WTC11 (cell line): Measurements from ENCODE around the gene UTP3. TPM values are rescaled to one million over a fixed set of nuclear protein-coding genes. Genes with fewer than 3 reads are reported as not detected.
"Not testable (repeated sequence)": the region's sequence is repeated elsewhere in the genome, so short reads cannot be mapped to it uniquely, and the experiment has no call there.

Experiments
- ATAC-seq: fragments of 200-7000 bp; cut with Tn5 transposase; 2 replicates; pipeline ENCODE4 v1.10.0; 2021; ENCODE audit warnings: mild to moderate bottlenecking, moderate library complexity
- CTCF ChIA-PET: fragments of 300-600 bp; sonication (Branson Sonifier 250); formaldehyde crosslinking; loops from one replicate; lab custom pipeline; 2021; ENCODE audit warnings: antibody characterized with exemption; lab: Charles Lee
- POLR2A ChIA-PET: fragments of 350-600 bp; sonication (Branson Sonifier 250); formaldehyde crosslinking; loops from one replicate; lab custom pipeline; 2021; ENCODE audit warnings: antibody characterized with exemption; lab: Charles Lee
- DNase-seq: peaks from one replicate; pipeline ENCODE4 v3.0.0; 2021; ENCODE audit warnings: low spot score
- H3K27ac Mint-ChIP-seq: 2 replicates; pipeline ENCODE4 v1.8.0; 2021; ENCODE audit warnings: mixed read lengths
- H3K27me3 Mint-ChIP-seq: 2 replicates; pipeline ENCODE4 v1.8.0; 2021; ENCODE audit warnings: low read depth, mild to moderate bottlenecking, moderate library complexity, mixed read lengths
- H3K36me3 Mint-ChIP-seq: 2 replicates; pipeline ENCODE4 v1.8.0; 2021; ENCODE audit warnings: mixed read lengths
- H3K4me1 Mint-ChIP-seq: 2 replicates; pipeline ENCODE4 v1.8.0; 2022; ENCODE audit warnings: mixed read lengths
- H3K4me3 Mint-ChIP-seq: 2 replicates; pipeline ENCODE4 v1.8.0; 2021; ENCODE audit warnings: mild to moderate bottlenecking, moderate library complexity, mixed read lengths
- H3K9me3 Mint-ChIP-seq: 2 replicates; pipeline ENCODE4 v1.8.0; 2021; ENCODE audit warnings: mixed read lengths
- JAZF1 ChIP-seq: fragments of 250-450 bp; sonication (Bioruptor Pico); IDR thresholded peaks from 2 replicates; pipeline ENCODE4 v1.9.0; 2021; ENCODE audit warnings: moderate library complexity, mild to moderate bottlenecking, inconsistent platforms
- NFYB ChIP-seq: sonication (generic); formaldehyde crosslinking; conservative IDR thresholded peaks from 2 replicates; pipeline ENCODE4 v1.8.0; 2022; ENCODE audit warnings: low read depth, missing genetic modification reagents
- SMAD3 ChIP-seq: sonication (generic); formaldehyde crosslinking; IDR thresholded peaks from 2 replicates; pipeline ENCODE4 v1.8.0; 2022; ENCODE audit warnings: missing genetic modification reagents, mild to moderate bottlenecking, borderline replicate concordance
- TEAD1 ChIP-seq: sonication (generic); formaldehyde crosslinking; IDR thresholded peaks from 2 replicates; pipeline ENCODE4 v1.8.0; 2022; ENCODE audit warnings: mild to moderate bottlenecking, missing genetic modification reagents
- ZNF121 ChIP-seq: sonication (generic); formaldehyde crosslinking; IDR thresholded peaks from 2 replicates; pipeline ENCODE4 v1.8.0; 2023; ENCODE audit warnings: missing genetic modification reagents
- ZNF396 ChIP-seq: fragments of 250-450 bp; sonication (Bioruptor Pico); IDR thresholded peaks from 2 replicates; pipeline ENCODE4 v1.8.0; 2021; ENCODE audit warnings: mild to moderate bottlenecking, moderate library complexity, borderline replicate concordance
- ZNF416 ChIP-seq: fragments of 250-450 bp; sonication (Bioruptor Pico); IDR thresholded peaks from 2 replicates; pipeline ENCODE4 v1.9.0; 2021; ENCODE audit warnings: mild to moderate bottlenecking, inconsistent platforms
- total RNA-seq: library from RNA; stranded (reverse); gene quantifications from 3 replicates; pipeline ENCODE4 v1.2.3, GENCODE V29; 2021
- TF ChIP-seq, protein P1 (sequence below): sonication (generic); formaldehyde crosslinking; IDR thresholded peaks from 2 replicates; pipeline ENCODE4 v1.8.1; 2023; ENCODE audit warnings: mild to moderate bottlenecking, missing genetic modification reagents, borderline replicate concordance
- TF ChIP-seq, protein P2 (sequence below): fragments of 250-450 bp; sonication (Bioruptor Pico); IDR thresholded peaks from 2 replicates; pipeline ENCODE4 v1.9.0; 2021; ENCODE audit warnings: moderate library complexity, mild to moderate bottlenecking, inconsistent platforms, borderline replicate concordance
- TF ChIP-seq, protein P3 (sequence below): fragments of 250-450 bp; sonication (Bioruptor Pico); IDR thresholded peaks from 2 replicates; pipeline ENCODE4 v1.9.0; 2021; ENCODE audit warnings: mild to moderate bottlenecking, borderline replicate concordance
- TF ChIP-seq, protein P4 (sequence below): sonication (generic); formaldehyde crosslinking; IDR thresholded peaks from 2 replicates; pipeline ENCODE4 v1.8.1; 2022; ENCODE audit warnings: low read depth, mild to moderate bottlenecking, moderate library complexity, missing genetic modification reagents, borderline replicate concordance
- TF ChIP-seq, protein P5 (sequence below): sonication (generic); formaldehyde crosslinking; IDR thresholded peaks from 2 replicates; pipeline ENCODE4 v1.8.1; 2023; ENCODE audit warnings: mild to moderate bottlenecking, missing genetic modification reagents

Gene UTP3
- total RNA-seq, 1 experiment from 2014 or later, result 45.5 TPM

DNA sequence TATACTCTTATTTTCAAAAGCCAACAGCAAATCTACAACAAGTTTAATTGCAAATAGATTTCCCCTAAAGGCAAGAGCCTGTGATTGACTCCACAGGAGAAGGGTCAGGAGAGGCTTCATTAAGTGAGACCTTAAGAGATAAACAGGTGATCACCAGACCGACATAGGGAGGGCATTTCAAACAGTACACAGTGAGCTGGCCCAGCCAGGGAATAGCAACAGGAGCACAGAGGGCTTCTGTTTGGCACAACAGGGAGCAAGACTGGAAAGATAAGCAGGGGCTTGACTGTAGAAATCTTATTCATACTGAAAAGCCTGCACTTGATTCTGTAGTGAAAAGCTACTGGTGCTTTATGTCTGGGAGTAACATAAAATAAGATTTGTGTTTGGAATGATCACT is 37.3 kb downstream of the UTP3 start:
- POLR2A ChIA-PET, result no interaction called here

DNA sequence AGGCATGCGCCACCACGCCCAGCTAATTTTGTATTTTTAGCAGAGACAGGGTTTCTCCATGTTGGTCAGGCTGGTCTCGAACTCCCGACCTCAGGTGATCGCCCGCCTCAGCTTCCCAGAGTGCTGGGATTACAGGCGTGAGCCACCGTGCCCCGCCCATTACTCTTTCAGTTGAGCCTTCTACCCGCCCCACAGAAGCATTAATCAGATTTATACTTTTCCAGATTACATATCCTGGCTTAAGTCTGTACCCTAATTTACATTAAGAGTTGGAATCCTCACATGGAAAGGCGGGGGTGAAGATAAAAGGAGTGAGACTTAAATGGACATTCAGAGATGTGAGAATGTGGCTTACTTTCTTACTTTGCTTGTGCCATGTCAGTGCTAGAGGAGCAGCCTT is 38.2 kb downstream of the UTP3 start:
- peaks cover 16% of the 10 kb centered on the region for H3K4me1 Mint-ChIP-seq
- H3K36me3 Mint-ChIP-seq, ATAC-seq, POLR2A ChIA-PET, H3K9me3 Mint-ChIP-seq, H3K27ac Mint-ChIP-seq, H3K4me3 Mint-ChIP-seq, CTCF ChIA-PET, H3K27me3 Mint-ChIP-seq, DNase-seq: not testable (repeated sequence)

More for the DNA sequence above, 37.3 kb downstream of the UTP3 start:
- TF ChIP-seq TEAD1 (no peak), JAZF1 (no peak), SMAD3 (CRISPR knock-in tag) (no peak), NFYB (CRISPR knock-in tag) (no peak), ZNF396 (CRISPR knock-in tag) (no peak)
- TF ChIP-seq, protein P1, sequence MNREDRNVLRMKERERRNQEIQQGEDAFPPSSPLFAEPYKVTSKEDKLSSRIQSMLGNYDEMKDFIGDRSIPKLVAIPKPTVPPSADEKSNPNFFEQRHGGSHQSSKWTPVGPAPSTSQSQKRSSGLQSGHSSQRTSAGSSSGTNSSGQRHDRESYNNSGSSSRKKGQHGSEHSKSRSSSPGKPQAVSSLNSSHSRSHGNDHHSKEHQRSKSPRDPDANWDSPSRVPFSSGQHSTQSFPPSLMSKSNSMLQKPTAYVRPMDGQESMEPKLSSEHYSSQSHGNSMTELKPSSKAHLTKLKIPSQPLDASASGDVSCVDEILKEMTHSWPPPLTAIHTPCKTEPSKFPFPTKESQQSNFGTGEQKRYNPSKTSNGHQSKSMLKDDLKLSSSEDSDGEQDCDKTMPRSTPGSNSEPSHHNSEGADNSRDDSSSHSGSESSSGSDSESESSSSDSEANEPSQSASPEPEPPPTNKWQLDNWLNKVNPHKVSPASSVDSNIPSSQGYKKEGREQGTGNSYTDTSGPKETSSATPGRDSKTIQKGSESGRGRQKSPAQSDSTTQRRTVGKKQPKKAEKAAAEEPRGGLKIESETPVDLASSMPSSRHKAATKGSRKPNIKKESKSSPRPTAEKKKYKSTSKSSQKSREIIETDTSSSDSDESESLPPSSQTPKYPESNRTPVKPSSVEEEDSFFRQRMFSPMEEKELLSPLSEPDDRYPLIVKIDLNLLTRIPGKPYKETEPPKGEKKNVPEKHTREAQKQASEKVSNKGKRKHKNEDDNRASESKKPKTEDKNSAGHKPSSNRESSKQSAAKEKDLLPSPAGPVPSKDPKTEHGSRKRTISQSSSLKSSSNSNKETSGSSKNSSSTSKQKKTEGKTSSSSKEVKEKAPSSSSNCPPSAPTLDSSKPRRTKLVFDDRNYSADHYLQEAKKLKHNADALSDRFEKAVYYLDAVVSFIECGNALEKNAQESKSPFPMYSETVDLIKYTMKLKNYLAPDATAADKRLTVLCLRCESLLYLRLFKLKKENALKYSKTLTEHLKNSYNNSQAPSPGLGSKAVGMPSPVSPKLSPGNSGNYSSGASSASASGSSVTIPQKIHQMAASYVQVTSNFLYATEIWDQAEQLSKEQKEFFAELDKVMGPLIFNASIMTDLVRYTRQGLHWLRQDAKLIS (CRISPR knock-in tag), result no peak
- TF ChIP-seq, protein P2, sequence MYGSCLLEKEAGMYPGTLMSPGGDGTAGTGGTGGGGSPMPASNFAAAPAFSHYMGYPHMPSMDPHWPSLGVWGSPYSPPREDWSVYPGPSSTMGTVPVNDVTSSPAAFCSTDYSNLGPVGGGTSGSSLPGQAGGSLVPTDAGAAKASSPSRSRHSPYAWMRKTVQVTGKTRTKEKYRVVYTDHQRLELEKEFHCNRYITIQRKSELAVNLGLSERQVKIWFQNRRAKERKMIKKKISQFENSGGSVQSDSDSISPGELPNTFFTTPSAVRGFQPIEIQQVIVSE (CRISPR knock-in tag), result no peak
- TF ChIP-seq, protein P3, sequence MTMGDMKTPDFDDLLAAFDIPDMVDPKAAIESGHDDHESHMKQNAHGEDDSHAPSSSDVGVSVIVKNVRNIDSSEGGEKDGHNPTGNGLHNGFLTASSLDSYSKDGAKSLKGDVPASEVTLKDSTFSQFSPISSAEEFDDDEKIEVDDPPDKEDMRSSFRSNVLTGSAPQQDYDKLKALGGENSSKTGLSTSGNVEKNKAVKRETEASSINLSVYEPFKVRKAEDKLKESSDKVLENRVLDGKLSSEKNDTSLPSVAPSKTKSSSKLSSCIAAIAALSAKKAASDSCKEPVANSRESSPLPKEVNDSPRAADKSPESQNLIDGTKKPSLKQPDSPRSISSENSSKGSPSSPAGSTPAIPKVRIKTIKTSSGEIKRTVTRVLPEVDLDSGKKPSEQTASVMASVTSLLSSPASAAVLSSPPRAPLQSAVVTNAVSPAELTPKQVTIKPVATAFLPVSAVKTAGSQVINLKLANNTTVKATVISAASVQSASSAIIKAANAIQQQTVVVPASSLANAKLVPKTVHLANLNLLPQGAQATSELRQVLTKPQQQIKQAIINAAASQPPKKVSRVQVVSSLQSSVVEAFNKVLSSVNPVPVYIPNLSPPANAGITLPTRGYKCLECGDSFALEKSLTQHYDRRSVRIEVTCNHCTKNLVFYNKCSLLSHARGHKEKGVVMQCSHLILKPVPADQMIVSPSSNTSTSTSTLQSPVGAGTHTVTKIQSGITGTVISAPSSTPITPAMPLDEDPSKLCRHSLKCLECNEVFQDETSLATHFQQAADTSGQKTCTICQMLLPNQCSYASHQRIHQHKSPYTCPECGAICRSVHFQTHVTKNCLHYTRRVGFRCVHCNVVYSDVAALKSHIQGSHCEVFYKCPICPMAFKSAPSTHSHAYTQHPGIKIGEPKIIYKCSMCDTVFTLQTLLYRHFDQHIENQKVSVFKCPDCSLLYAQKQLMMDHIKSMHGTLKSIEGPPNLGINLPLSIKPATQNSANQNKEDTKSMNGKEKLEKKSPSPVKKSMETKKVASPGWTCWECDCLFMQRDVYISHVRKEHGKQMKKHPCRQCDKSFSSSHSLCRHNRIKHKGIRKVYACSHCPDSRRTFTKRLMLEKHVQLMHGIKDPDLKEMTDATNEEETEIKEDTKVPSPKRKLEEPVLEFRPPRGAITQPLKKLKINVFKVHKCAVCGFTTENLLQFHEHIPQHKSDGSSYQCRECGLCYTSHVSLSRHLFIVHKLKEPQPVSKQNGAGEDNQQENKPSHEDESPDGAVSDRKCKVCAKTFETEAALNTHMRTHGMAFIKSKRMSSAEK (CRISPR knock-in tag), result no peak
- TF ChIP-seq, protein P4, sequence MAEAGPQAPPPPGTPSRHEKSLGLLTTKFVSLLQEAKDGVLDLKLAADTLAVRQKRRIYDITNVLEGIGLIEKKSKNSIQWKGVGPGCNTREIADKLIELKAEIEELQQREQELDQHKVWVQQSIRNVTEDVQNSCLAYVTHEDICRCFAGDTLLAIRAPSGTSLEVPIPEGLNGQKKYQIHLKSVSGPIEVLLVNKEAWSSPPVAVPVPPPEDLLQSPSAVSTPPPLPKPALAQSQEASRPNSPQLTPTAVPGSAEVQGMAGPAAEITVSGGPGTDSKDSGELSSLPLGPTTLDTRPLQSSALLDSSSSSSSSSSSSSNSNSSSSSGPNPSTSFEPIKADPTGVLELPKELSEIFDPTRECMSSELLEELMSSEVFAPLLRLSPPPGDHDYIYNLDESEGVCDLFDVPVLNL (CRISPR knock-in tag), result no peak
- ATAC-seq (no peak), DNase-seq (no peak)
- Mint-ChIP-seq H3K4me3 (no peak overlapping the region), H3K4me1 (peaks cover 17% of the 10 kb centered on the region), H3K36me3 (no peaks in the 10 kb centered on the region), H3K27ac (no peak overlapping the region), H3K9me3 (no peaks in the 10 kb centered on the region), H3K27me3 (no peaks in the 10 kb centered on the region)
- CTCF ChIA-PET, result no interaction called here

DNA sequence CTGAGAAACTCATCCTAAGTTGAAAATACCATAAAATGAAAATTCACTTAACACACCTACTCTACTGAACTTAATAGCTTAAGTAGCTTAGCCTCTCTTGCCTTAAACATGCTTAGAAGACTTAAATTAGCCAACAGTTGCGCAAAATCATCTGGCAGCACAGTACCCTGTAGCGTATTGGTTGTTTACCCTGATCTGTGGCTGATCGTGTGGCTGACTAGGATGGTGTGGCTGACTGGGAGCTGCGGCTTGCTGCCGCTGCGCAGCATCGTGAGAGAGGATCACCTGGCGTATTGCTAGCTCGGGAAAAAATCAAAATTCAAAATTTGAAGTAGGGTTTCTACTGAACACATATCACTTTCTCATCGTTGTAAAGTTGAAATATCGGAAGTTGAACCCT is 39.8 kb downstream of the UTP3 start:
- ChIA-PET CTCF (no interaction called here), POLR2A (interaction anchor here (0.8 kb wide), 1 partner anchor 12 kb away, joined by 4 read pairs; no protein-coding TSS in a partner anchor)
- Mint-ChIP-seq H3K4me3 (no peak overlapping the region), H3K27ac (peak overlapping the region; percentile 31; the same call in 1 of the 2 replicates), H3K9me3 (no peaks in the 10 kb centered on the region), H3K36me3 (no peaks in the 10 kb centered on the region), H3K27me3 (no peaks in the 10 kb centered on the region), H3K4me1 (peaks cover 4% of the 10 kb centered on the region)
- DNase-seq (no peak), ATAC-seq (no peak; the same call in 1 of the 2 replicates)
- no peak for TF ChIP-seq ZNF121 (CRISPR knock-in tag)
- TF ChIP-seq, protein P5, sequence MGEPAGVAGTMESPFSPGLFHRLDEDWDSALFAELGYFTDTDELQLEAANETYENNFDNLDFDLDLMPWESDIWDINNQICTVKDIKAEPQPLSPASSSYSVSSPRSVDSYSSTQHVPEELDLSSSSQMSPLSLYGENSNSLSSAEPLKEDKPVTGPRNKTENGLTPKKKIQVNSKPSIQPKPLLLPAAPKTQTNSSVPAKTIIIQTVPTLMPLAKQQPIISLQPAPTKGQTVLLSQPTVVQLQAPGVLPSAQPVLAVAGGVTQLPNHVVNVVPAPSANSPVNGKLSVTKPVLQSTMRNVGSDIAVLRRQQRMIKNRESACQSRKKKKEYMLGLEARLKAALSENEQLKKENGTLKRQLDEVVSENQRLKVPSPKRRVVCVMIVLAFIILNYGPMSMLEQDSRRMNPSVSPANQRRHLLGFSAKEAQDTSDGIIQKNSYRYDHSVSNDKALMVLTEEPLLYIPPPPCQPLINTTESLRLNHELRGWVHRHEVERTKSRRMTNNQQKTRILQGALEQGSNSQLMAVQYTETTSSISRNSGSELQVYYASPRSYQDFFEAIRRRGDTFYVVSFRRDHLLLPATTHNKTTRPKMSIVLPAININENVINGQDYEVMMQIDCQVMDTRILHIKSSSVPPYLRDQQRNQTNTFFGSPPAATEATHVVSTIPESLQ (CRISPR knock-in tag), result no peak
- TF ChIP-seq ZNF416, result no peak
- TF ChIP-seq, protein P3 (CRISPR knock-in tag), result no peak
